Activated CD8-positive, alpha-beta T cell treated with anti-CD3 and anti-CD28 coated beads, Interleukin-2, amount 10 ng/mL, durations not matched to agents 7 days and 5 days (primary cell): ENCODE results near the gene PRDM11. TPM values are rescaled to one million over a fixed set of nuclear protein-coding genes. Genes with fewer than 3 reads are reported as not detected.

ENCODE experiments used
- ATAC-seq: fragments of 150-1000 bp; cut with Tn5 transposase; one replicate; pipeline ENCODE4 v1.10.0; 2021; ENCODE audit warnings: moderate library complexity
- CTCF ChIA-PET: fragments of 350-600 bp; sonication (Branson Sonifier 250); formaldehyde crosslinking; loops from one replicate; lab custom pipeline; 2021; ENCODE audit warnings: antibody characterized with exemption; lab: Charles Lee
- POLR2A ChIA-PET: fragments of 350-600 bp; sonication (Branson Sonifier 250); formaldehyde crosslinking; loops from one replicate; lab custom pipeline; 2021; ENCODE audit warnings: antibody characterized with exemption; lab: Charles Lee
- DNase-seq: peaks from one replicate; pipeline ENCODE4 v3.0.0-alpha.2; 2020
- H3K27ac Mint-ChIP-seq: one replicate; pipeline ENCODE4 v1.8.0; 2021; ENCODE audit warnings: mild to moderate bottlenecking, mixed read lengths
- H3K27me3 Mint-ChIP-seq: one replicate; pipeline ENCODE4 v1.8.0; 2021; ENCODE audit warnings: low read depth, mixed read lengths
- H3K36me3 Mint-ChIP-seq: one replicate; pipeline ENCODE4 v1.8.0; 2021; ENCODE audit warnings: low read depth, mixed read lengths
- H3K4me1 Mint-ChIP-seq: one replicate; pipeline ENCODE4 v1.8.0; 2021; ENCODE audit warnings: low read depth, mixed read lengths
- H3K4me3 Mint-ChIP-seq: one replicate; pipeline ENCODE4 v1.8.0; 2021; ENCODE audit warnings: mild to moderate bottlenecking, mixed read lengths
- H3K9me3 Mint-ChIP-seq: one replicate; pipeline ENCODE4 v1.8.0; 2022; ENCODE audit warnings: mixed read lengths; ENCODE audit not compliant: insufficient read depth
- total RNA-seq, 2 experiments: library from RNA; stranded (reverse); gene quantifications; one replicate each; pipeline ENCODE4 v1.2.3, GENCODE V29; 2021

PRDM11 gene
- total RNA-seq, 2 experiments from 2014 or later = 3.5 to 3.6 TPM

GRCh38 chr11:45142241-45143055, 4.0 kb upstream of the PRDM11 start:
- H3K4me1 Mint-ChIP-seq = peaks cover 32% of the 10 kb centered on the region
- no peak overlapping the region for H3K27ac Mint-ChIP-seq
- H3K27me3 Mint-ChIP-seq = peaks cover 57% of the 10 kb centered on the region
- CTCF ChIA-PET = interaction anchor here (1.0 to 3.2 kb wide), 5 partner anchors 32 to 629 kb away, joined by 3 to 16 read pairs (median 3); no protein-coding TSS in a partner anchor
- no peaks in the 10 kb centered on the region for H3K9me3 Mint-ChIP-seq
- H3K36me3 Mint-ChIP-seq = no peaks in the 10 kb centered on the region
- POLR2A ChIA-PET = interaction anchor here (0.6 kb wide), 1 partner anchor 73 kb away, joined by 3 read pairs; no protein-coding TSS in a partner anchor
- H3K4me3 Mint-ChIP-seq = no peak overlapping the region
- DNase-seq = peak; percentile 15
- ATAC-seq = no peak

- Mint-ChIP-seq H3K36me3 (no peaks in the 10 kb centered on the region), H3K27me3 (peaks cover 51% of the 10 kb centered on the region), H3K9me3 (no peaks in the 10 kb centered on the region), H3K4me1 (peaks cover 39% of the 10 kb centered on the region), H3K27ac (no peak overlapping the region), H3K4me3 (no peak overlapping the region)
- ChIA-PET CTCF (interaction anchor here (1.0 to 3.2 kb wide), 3 partner anchors 33 to 228 kb away, joined by 3 to 16 read pairs (median 5); no protein-coding TSS in a partner anchor), POLR2A (interaction anchor here (0.6 kb wide), 1 partner anchor 72 kb away, joined by 3 read pairs; no protein-coding TSS in a partner anchor)
- DNase-seq (no peak), ATAC-seq (no peak)
Observed at GRCh38 chr11:45143494-45143893, 2.9 kb upstream of the PRDM11 start.

- peaks cover 39% of the 10 kb centered on the region for H3K4me1 Mint-ChIP-seq
- ChIA-PET POLR2A (no interaction called here), CTCF (interaction anchor here (1.8 kb wide), 1 partner anchor 42 kb away, joined by 5 read pairs; no protein-coding TSS in a partner anchor)
- no peak for ATAC-seq
- H3K27me3 Mint-ChIP-seq = peaks cover 47% of the 10 kb centered on the region
- H3K4me3 Mint-ChIP-seq = no peak overlapping the region
- no peaks in the 10 kb centered on the region for H3K9me3 Mint-ChIP-seq
- peak; percentile 18 for DNase-seq
- no peak overlapping the region for H3K27ac Mint-ChIP-seq
- no peaks in the 10 kb centered on the region for H3K36me3 Mint-ChIP-seq
Observed at GRCh38 chr11:45144126-45145082, 2.0 kb upstream of the PRDM11 start.

- DNase-seq = no peak
- ChIA-PET POLR2A (no interaction called here), CTCF (interaction anchor here (1.8 kb wide), 1 partner anchor 42 kb away, joined by 5 read pairs; no protein-coding TSS in a partner anchor)
- Mint-ChIP-seq H3K4me1 (peaks cover 39% of the 10 kb centered on the region), H3K36me3 (no peaks in the 10 kb centered on the region), H3K27me3 (peaks cover 43% of the 10 kb centered on the region), H3K27ac (peak overlapping the region; percentile 10), H3K4me3 (no peak overlapping the region), H3K9me3 (no peaks in the 10 kb centered on the region)
- ATAC-seq = no peak
Observed at GRCh38 chr11:45145083-45145378, 1.4 kb upstream of the PRDM11 start.

- no peaks in the 10 kb centered on the region for H3K36me3 Mint-ChIP-seq
- peaks cover 36% of the 10 kb centered on the region for H3K4me1 Mint-ChIP-seq
- POLR2A ChIA-PET = no interaction called here
- H3K27ac Mint-ChIP-seq = peak overlapping the region; percentile 42
- CTCF ChIA-PET = no interaction called here
- peaks cover 39% of the 10 kb centered on the region for H3K27me3 Mint-ChIP-seq
- no peak for ATAC-seq
- H3K4me3 Mint-ChIP-seq = peak overlapping the region; percentile 79
- peak; percentile 20 for DNase-seq
- no peaks in the 10 kb centered on the region for H3K9me3 Mint-ChIP-seq
Observed at GRCh38 chr11:45145379-45146071, 914 bp upstream of the PRDM11 start.

GRCh38 chr11:45147017-45147728, 734 bp downstream of the PRDM11 start:
- Mint-ChIP-seq H3K9me3 (no peaks in the 10 kb centered on the region), H3K4me1 (peaks cover 19% of the 10 kb centered on the region), H3K4me3 (peak overlapping the region; percentile 77), H3K36me3 (no peaks in the 10 kb centered on the region), H3K27ac (peak overlapping the region; percentile 79), H3K27me3 (peaks cover 34% of the 10 kb centered on the region)
- CTCF ChIA-PET = no interaction called here
- ATAC-seq = peak; percentile 99
- DNase-seq = peak; percentile 94
- POLR2A ChIA-PET = interaction anchor here (0.7 kb wide), 1 partner anchor 208 kb away, joined by 3 read pairs; no protein-coding TSS in a partner anchor

GRCh38 chr11:45147891-45148675, 1.6 kb downstream of the PRDM11 start:
- DNase-seq = no peak
- Mint-ChIP-seq H3K36me3 (no peaks in the 10 kb centered on the region), H3K4me1 (peaks cover 17% of the 10 kb centered on the region), H3K9me3 (no peaks in the 10 kb centered on the region), H3K27me3 (peaks cover 26% of the 10 kb centered on the region), H3K4me3 (peak overlapping the region; percentile 77), H3K27ac (peak overlapping the region; percentile 79)
- CTCF ChIA-PET = no interaction called here
- POLR2A ChIA-PET = no interaction called here
- ATAC-seq = no peak

- ChIA-PET CTCF (interaction anchor here (1.0 to 1.2 kb wide), 2 partner anchors 8 to 223 kb away, joined by 3 read pairs; no protein-coding TSS in a partner anchor), POLR2A (no interaction called here)
- Mint-ChIP-seq H3K27me3 (peaks cover 13% of the 10 kb centered on the region), H3K27ac (no peak overlapping the region), H3K4me1 (peaks cover 17% of the 10 kb centered on the region), H3K4me3 (no peak overlapping the region), H3K9me3 (no peaks in the 10 kb centered on the region), H3K36me3 (no peaks in the 10 kb centered on the region)
- ATAC-seq (no peak), DNase-seq (no peak)
Observed at GRCh38 chr11:45149483-45150056, 3.1 kb downstream of the PRDM11 start.

GRCh38 chr11:45150301-45150700, 3.9 kb downstream of the PRDM11 start:
- Mint-ChIP-seq H3K27ac (no peak overlapping the region), H3K9me3 (no peaks in the 10 kb centered on the region), H3K4me3 (no peak overlapping the region), H3K27me3 (peaks cover 7% of the 10 kb centered on the region), H3K36me3 (no peaks in the 10 kb centered on the region), H3K4me1 (peaks cover 17% of the 10 kb centered on the region)
- DNase-seq (no peak), ATAC-seq (no peak)
- ChIA-PET POLR2A (no interaction called here), CTCF (interaction anchor here (1.0 to 1.2 kb wide), 2 partner anchors 9 to 224 kb away, joined by 3 read pairs; no protein-coding TSS in a partner anchor)

GRCh38 chr11:45150943-45151342, 4.5 kb downstream of the PRDM11 start:
- no peaks in the 10 kb centered on the region for H3K36me3 Mint-ChIP-seq
- peaks cover 12% of the 10 kb centered on the region for H3K4me1 Mint-ChIP-seq
- no peak for DNase-seq
- no peak overlapping the region for H3K27ac Mint-ChIP-seq
- peaks cover under 1% of the 10 kb centered on the region for H3K27me3 Mint-ChIP-seq
- no peak overlapping the region for H3K4me3 Mint-ChIP-seq
- H3K9me3 Mint-ChIP-seq = no peaks in the 10 kb centered on the region
- ATAC-seq = no peak
- ChIA-PET CTCF (interaction anchor here (1.2 kb wide), 1 partner anchor 10 kb away, joined by 3 read pairs; no protein-coding TSS in a partner anchor), POLR2A (no interaction called here)
